ENCODE measurements around the gene WNT11.

WNT11 gene

GRCh38 chr11:76244316-76244851 is 38.1 kb upstream of the WNT11 start:
- TF ChIP-seq SIN3A (IDR thresholded peaks at IDR 0.05; ENCODE audit: borderline replicate concordance, insufficient read depth, low read length) (no peak), POLR2AphosphoS5 (IDR thresholded peaks at IDR 0.05; ENCODE audit: low read depth, low read length) (no peak), FOXP2 (optimal IDR thresholded peaks at IDR 0.05; ENCODE audit: borderline replicate concordance, extremely low read depth, extremely low read length, insufficient read depth) (no peak), REST (IDR thresholded peaks at IDR 0.05; ENCODE audit: insufficient read depth in 1 of 2, low read depth in 2 of 2, low read length in 2 of 2) (no peak), TAF1 (IDR thresholded peaks at IDR 0.05; ENCODE audit: borderline replicate concordance, insufficient read depth, low read length) (no peak)

- TF ChIP-seq TAF1 (IDR thresholded peaks at IDR 0.05; ENCODE audit: borderline replicate concordance, insufficient read depth, low read length) (no peak), FOXP2 (optimal IDR thresholded peaks at IDR 0.05; ENCODE audit: borderline replicate concordance, extremely low read depth, extremely low read length, insufficient read depth) (no peak), POLR2AphosphoS5 (IDR thresholded peaks at IDR 0.05; ENCODE audit: low read depth, low read length) (no peak), SIN3A (IDR thresholded peaks at IDR 0.05; ENCODE audit: borderline replicate concordance, insufficient read depth, low read length) (no peak), REST (IDR thresholded peaks at IDR 0.05; ENCODE audit: insufficient read depth in 1 of 2, low read depth in 2 of 2, low read length in 2 of 2) (no peak)
These were observed 37.6 kb upstream of the WNT11 start for GRCh38 chr11:76243957-76244285.

GRCh38 chr11:76243193-76243956 is 37.1 kb upstream of the WNT11 start:
- no peak for TF ChIP-seq POLR2AphosphoS5 (IDR thresholded peaks at IDR 0.05; ENCODE audit: low read depth, low read length)

GRCh38 chr11:76242004-76242779 is 35.9 kb upstream of the WNT11 start:
- TF ChIP-seq TAF1 (IDR thresholded peaks at IDR 0.05; ENCODE audit: borderline replicate concordance, insufficient read depth, low read length) (no peak), POLR2AphosphoS5 (IDR thresholded peaks at IDR 0.05; ENCODE audit: low read depth, low read length) (no peak), REST (IDR thresholded peaks at IDR 0.05; ENCODE audit: insufficient read depth in 1 of 2, low read depth in 2 of 2, low read length in 2 of 2) (no peak), SIN3A (IDR thresholded peaks at IDR 0.05; ENCODE audit: borderline replicate concordance, insufficient read depth, low read length) (no peak), FOXP2 (optimal IDR thresholded peaks at IDR 0.05; ENCODE audit: borderline replicate concordance, extremely low read depth, extremely low read length, insufficient read depth) (no peak)

GRCh38 chr11:76241243-76242000 is 35.1 kb upstream of the WNT11 start:
- TF ChIP-seq TAF1 (IDR thresholded peaks at IDR 0.05; ENCODE audit: borderline replicate concordance, insufficient read depth, low read length): no peak

Measured in PFSK-1 (cell line).